Hematopoietic multipotent progenitor cell treated with erythropoietin and hydrocortisone succinate and interleukin-3 and kit ligand, for 6 days (in vitro differentiated cells): ENCODE data around the gene TSHR.
A peak's percentile ranks its signal among the peaks of the same experiment; 100 is the strongest.
"Not testable (repeated sequence)": the region's sequence is repeated elsewhere in the genome, so short reads cannot be mapped to it uniquely, and the experiment has no call there.

Experiments
- DNase-seq: peaks from one replicate; pipeline ENCODE4 v3.0.0-alpha.2; 2015

TSHR gene

DNA sequence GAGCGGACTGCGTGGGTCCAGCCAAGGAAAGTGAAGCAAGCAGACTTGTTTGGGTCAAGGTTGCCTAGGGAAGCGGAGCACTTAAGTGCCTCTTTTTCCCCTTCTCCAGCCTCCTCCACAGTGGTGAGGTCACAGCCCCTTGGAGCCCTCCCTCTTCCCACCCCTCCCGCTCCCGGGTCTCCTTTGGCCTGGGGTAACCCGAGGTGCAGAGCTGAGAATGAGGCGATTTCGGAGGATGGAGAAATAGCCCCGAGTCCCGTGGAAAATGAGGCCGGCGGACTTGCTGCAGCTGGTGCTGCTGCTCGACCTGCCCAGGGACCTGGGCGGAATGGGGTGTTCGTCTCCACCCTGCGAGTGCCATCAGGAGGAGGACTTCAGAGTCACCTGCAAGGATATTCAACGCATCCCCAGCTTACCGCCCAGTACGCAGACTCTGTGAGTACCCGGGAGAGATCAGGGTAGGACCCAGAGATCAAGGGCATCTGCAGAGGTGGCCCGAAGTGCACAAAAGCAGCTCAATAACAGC, at the start of gene TSHR:
TSHR (plus strand) TSS at position 206 of the 526 bp plus-strand sequence; CDS start at position 266, 60 bp downstream.
- DNase-seq, result no peak

GRCh38 chr14:80906336-80906735, 49.1 kb upstream of the TSHR start:
- no peak for DNase-seq

- no peak for DNase-seq
Observed at GRCh38 chr14:80906946-80907345, 48.5 kb upstream of the TSHR start.

DNA sequence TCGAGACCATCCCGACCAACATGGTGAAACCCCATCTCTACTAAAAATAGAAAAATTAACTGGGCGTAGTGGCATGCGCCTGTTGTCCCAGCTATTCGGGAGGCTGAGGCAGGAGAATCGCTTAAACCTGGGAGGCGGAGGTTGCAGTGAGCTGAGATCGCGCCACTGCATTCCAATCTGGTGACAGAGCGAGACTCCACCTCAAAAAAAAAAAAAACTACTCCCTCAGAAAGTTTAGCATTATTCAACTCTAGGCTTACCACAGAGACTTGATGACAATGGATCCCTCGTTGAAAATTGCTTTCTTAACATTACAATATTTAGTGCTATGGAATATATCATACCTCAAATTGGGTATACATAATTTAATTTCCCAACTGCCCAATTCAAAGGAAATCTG, 43.4 kb upstream of the TSHR start:
- not testable (repeated sequence) for DNase-seq

GRCh38 chr14:80919622-80920021, 35.8 kb upstream of the TSHR start:
- no peak for DNase-seq

- DNase-seq, result no peak
Observed at GRCh38 chr14:80923368-80923767, 32.1 kb upstream of the TSHR start.

GRCh38 chr14:80924365-80925103, 30.9 kb upstream of the TSHR start:
- DNase-seq, result no peak

- no peak for DNase-seq
Observed at GRCh38 chr14:80926397-80927082, 28.9 kb upstream of the TSHR start.

- no peak for DNase-seq
Observed at GRCh38 chr14:80927083-80927989, 28.1 kb upstream of the TSHR start.

GRCh38 chr14:80930095-80930494, 25.3 kb upstream of the TSHR start:
- DNase-seq, result peak; percentile 59

GRCh38 chr14:80930836-80931389, 24.5 kb upstream of the TSHR start:
- peak; percentile 85 for DNase-seq

- DNase-seq, result peak; percentile 32
Observed at GRCh38 chr14:80933282-80933681, 22.1 kb upstream of the TSHR start.

DNA sequence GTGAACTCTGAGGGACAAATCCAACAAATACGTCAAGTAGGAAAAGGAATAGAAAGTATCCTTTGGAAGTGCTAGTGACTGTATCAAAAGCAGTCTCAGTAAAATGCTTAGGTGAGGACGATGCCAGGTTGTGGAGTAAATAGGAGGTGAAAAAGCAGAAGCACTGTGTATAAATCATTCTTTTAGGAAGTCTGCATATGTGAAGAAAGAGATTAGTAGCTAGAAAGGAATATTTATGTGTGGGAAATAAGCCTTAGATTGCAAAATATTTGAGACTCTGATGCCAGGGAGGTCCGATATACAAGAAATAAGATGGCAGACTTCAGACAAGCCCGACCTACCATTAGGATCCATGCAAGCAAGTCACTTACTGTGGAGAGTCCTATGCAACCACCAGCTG, 21.7 kb upstream of the TSHR start:
- DNase-seq, result no peak

- peak; percentile 72 for DNase-seq
Observed at GRCh38 chr14:80940146-80940545, 15.3 kb upstream of the TSHR start.

- peak; percentile 99 for DNase-seq
Observed at GRCh38 chr14:80941241-80942185, 13.9 kb upstream of the TSHR start, which contains the start of gene CEP128. TSS of gene CEP128 (minus strand) at chr14:80941738.

DNA sequence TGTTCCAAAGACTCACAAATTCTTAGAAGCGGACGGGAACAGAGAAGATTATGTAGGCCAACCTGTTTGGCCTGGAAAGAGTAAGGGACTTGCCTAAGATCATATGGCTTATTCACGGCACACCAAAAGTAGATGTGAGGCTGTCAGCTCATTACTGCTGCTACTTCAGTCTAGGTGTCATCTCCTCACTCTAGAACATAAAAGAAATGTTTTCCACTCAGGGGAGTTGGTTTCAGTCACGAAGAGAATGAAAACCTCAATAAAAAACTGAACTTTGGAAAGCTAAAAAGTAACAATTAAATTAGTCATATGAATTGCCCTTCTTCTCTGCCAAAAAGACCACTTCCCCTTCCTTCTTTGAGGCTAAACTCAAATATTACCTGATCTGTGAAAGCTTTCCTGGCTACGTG, 13.2 kb upstream of the TSHR start:
- DNase-seq, result peak; percentile 37

GRCh38 chr14:80944861-80945617, 10.4 kb upstream of the TSHR start:
- DNase-seq, result no peak

GRCh38 chr14:80946187-80946586, 9.2 kb upstream of the TSHR start:
- no peak for DNase-seq

DNA sequence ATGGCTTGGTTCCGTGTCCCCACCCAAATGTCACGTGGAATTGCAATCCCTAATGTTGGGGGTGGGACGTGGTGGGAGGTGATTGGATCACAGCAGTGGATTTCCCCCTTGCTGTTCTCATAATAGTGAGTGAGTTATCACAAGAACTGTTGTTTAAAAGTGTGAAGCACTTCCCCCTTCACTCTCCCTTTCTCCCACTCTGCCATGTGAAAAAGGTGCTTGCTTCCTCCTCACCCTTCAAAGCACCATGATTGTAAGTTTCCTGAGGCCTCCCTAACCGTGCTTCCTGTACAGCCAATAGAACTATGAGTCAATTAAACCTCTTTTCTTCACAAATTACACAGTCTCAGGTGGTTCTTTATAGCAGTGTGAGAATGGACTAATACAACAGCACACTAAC, 8.6 kb upstream of the TSHR start:
- DNase-seq, result no peak

DNA sequence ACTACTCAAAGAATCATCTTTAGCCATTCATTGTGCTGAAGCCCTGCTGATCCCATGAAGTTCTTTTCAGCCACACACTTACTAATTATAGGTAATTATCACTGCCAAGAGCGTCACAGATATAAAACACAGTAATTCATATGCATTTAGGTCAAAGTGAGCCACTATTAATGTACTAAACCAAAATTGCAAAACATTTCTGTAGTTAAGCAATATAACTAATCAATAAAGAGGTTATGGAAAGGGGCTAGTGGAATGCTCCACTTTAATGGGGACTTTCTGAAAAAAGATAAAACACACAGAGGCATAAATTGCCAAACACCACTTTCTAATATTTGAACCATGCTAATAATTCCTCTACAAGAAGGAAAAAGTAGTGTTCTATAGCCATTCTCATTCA, 7.1 kb upstream of the TSHR start:
- no peak for DNase-seq

DNA sequence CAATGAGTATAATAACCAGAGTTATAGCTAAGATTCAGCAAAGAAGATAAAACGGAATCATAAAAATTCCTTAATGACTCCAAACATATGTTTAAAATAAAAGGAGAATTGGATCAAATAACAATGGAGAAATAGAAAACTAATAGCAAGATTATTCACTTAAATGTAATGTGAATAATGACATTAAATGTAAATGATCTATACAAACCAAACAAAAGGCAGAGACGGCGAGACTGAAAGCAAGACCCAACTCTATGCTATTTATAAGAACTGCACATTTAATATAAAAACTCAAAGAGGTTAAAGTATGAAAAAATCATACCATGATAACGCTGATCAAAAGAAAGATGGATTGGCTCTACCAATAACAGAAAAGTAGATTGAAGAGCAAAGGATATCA, 3.9 kb upstream of the TSHR start:
- no peak for DNase-seq
